Fibroblast of mammary gland (primary cell): ENCODE measurements around the gene KDM3A.

Source experiments
- DNase-seq: peaks from one replicate; pipeline ENCODE4 v3.0.0-alpha.2; 2010; ENCODE audit warnings: low read depth
- H3K4me3 ChIP-seq: 2 replicates; pipeline ENCODE4 v1.5.1; 2011; ENCODE audit warnings: low read depth, mild to moderate bottlenecking, low read length, moderate library complexity; ENCODE audit not compliant: control insufficient read depth
- TF ChIP-seq, protein P1 (sequence below): conservative IDR thresholded peaks from 2 replicates; pipeline ENCODE4 v1.5.1; 2011; ENCODE audit warnings: low read depth, low read length, inconsistent platforms; ENCODE audit not compliant: control insufficient read depth, insufficient read depth

Gene KDM3A, protein sequence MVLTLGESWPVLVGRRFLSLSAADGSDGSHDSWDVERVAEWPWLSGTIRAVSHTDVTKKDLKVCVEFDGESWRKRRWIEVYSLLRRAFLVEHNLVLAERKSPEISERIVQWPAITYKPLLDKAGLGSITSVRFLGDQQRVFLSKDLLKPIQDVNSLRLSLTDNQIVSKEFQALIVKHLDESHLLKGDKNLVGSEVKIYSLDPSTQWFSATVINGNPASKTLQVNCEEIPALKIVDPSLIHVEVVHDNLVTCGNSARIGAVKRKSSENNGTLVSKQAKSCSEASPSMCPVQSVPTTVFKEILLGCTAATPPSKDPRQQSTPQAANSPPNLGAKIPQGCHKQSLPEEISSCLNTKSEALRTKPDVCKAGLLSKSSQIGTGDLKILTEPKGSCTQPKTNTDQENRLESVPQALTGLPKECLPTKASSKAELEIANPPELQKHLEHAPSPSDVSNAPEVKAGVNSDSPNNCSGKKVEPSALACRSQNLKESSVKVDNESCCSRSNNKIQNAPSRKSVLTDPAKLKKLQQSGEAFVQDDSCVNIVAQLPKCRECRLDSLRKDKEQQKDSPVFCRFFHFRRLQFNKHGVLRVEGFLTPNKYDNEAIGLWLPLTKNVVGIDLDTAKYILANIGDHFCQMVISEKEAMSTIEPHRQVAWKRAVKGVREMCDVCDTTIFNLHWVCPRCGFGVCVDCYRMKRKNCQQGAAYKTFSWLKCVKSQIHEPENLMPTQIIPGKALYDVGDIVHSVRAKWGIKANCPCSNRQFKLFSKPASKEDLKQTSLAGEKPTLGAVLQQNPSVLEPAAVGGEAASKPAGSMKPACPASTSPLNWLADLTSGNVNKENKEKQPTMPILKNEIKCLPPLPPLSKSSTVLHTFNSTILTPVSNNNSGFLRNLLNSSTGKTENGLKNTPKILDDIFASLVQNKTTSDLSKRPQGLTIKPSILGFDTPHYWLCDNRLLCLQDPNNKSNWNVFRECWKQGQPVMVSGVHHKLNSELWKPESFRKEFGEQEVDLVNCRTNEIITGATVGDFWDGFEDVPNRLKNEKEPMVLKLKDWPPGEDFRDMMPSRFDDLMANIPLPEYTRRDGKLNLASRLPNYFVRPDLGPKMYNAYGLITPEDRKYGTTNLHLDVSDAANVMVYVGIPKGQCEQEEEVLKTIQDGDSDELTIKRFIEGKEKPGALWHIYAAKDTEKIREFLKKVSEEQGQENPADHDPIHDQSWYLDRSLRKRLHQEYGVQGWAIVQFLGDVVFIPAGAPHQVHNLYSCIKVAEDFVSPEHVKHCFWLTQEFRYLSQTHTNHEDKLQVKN (N-terminal part only)

DNA sequence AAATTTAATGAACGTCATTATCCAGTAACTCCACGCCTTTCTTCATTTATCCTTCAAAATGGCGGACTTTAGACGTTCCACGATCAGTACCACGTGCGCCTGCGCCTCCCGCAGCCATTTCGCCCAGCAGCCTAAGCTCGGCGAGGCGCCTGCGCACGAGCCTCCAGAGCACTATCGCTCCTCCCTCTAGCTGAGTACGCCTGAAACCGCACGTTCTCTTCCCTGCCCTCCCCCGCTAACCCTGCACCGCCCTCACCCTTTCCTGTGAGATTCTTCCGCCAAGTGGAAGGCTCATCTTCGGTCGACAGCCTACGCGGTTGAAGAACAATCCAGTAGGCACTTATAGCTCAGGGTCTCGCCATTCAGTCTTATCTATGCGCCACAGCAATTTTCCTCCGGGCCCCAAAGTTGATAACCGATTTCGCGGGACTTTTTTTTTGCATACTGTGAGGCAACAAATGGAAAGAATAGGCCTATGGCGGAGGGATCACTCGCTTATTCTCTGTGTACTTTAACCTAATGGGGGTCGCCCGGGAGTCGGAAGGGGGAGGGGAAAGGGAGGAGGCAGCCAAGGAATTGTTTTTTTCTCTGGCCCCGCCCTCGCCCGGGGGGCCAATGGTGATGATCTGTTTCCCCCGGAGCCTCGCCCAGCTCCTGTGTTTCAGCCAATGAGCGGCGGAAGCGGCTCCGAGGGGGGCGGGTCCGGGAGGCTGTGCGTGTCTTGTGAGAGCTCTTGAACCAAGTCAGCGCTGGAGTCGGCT is at the start of gene KDM3A:
KDM3A (plus strand) TSS at position 741 of the 761 bp plus-strand sequence. CDS start 677 bp downstream, outside the sequence.
- H3K4me3 ChIP-seq: peak within 1 kb of the TSS; percentile 58
- TF ChIP-seq, protein P1, sequence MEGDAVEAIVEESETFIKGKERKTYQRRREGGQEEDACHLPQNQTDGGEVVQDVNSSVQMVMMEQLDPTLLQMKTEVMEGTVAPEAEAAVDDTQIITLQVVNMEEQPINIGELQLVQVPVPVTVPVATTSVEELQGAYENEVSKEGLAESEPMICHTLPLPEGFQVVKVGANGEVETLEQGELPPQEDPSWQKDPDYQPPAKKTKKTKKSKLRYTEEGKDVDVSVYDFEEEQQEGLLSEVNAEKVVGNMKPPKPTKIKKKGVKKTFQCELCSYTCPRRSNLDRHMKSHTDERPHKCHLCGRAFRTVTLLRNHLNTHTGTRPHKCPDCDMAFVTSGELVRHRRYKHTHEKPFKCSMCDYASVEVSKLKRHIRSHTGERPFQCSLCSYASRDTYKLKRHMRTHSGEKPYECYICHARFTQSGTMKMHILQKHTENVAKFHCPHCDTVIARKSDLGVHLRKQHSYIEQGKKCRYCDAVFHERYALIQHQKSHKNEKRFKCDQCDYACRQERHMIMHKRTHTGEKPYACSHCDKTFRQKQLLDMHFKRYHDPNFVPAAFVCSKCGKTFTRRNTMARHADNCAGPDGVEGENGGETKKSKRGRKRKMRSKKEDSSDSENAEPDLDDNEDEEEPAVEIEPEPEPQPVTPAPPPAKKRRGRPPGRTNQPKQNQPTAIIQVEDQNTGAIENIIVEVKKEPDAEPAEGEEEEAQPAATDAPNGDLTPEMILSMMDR: no peak
- peak; percentile 99 for DNase-seq

DNA sequence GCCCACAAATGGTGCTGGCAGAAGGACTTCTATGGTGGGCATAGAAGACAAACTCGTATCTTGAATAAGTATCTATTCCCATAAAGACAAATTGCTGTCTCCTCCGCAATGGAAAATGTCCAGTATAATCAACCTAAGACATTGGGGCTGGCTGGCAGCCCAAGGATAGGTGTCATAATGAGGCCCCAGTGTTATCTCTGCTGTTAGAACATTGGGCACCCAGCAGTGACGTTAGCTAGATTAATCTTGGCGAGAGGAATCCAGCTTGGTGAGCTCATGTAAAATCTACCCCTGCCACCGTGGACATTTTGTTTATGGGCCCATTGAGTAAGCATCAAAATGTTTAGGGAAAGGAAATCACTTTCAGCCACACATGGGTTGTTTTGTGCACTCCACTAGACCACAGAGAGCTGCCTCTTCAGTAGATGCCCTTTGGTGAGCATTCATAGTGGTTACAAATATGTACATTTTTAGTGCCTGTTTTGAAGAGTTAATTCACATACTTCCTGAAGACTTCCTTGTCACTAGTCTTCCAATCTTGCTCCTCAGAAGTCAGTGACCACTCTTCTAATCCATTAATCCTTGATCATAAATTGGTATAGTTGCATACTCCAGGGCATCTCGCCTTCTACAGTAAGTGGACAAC is 48.2 kb upstream of the KDM3A start:
- no peak overlapping the region for H3K4me3 ChIP-seq
- no peak for DNase-seq
- TF ChIP-seq, protein P1: no peak

DNA sequence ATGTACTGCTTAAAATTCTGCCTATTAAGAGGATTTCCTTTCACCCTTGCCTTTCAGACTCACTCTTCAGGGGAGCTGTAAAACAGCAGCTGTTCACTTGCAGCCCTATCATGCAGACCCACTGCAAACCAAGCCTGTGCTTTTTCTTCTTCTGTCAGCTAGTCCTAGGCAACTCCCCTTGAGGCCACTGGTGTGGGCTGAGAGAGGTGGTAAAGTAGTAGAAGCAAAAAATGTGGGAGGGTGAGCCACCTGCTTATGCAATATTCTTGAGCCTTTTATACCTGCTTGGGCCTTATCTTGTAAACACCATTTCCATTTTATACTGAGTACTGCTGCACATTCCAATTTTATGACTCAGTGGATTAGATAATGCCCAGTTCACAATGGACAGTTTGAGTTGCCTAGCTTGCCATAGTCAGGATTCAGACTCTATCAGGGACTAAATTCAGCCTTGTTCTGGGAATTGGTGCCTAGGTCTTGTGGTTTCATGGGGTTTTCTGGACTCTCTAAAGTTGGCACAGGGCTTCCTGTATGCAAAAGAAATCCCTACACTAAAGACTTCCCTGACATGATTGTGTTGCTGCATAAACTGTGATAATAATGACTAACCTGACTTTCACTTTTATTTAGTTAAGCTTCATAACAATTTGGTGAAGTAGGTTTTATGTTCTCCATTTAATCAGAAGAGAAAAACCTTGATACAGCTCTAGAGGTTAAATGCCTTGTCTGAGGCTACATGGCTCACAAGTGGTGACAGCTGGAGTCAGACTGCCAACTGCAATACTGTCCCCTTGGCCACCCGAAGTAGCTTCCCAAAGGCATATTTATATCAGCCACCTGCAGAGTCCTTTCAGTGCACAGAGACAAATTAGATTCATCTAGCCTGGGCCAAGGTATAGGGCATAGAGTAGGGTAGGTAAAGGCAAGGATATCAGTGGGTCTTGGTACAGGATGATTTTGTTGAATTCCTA is 47.4 kb upstream of the KDM3A start:
- TF ChIP-seq, protein P1: no peak
- H3K4me3 ChIP-seq: no peak overlapping the region
- DNase-seq: peak; percentile 19

DNA sequence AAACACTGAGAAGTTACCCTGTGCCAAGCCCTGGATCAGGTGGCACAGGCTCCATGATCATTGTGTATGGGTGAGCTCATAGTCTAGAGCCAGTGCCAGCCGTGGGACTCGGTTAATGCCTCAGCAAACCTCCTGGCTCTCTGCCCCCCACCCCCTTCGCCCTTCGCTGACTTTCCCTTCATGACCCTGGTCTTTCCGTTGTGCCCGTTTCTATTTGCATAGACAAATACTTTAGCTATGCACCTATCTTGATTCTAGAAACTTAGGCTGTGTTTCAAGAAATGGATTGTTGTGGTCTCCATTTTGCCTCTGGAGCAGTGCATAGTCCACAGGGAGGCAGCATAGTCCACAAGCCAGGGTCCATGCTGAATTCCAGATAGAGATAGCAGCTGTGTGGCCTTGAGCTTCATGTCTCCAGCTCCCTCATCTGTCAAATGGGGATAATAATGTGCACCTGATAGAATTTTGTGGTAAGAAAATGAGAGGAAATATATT is 44.8 kb upstream of the KDM3A start:
- TF ChIP-seq, protein P1: peak; percentile 45

DNA sequence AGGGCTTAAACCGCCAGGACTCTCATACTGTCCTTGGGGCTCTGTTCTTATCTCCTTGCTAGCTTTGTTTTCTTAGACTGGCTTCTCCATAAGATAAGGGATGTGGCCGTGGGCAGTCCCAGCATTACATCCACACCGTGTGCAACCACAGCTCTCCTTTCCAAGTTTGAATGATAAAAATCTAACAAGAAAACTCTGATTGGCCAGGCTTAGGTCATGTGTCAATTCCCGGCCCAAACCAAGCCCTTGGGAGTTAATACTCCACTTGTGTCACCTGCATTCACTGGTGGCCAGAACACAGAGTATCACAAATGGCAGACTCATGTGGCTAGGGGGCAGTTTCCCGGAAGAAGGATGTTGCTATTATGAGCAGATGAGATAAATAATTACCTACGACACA is 43.2 kb upstream of the KDM3A start:
- no peak overlapping the region for H3K4me3 ChIP-seq
- TF ChIP-seq, protein P1: no peak
- DNase-seq: no peak

More for the DNA sequence above, 44.8 kb upstream of the KDM3A start:
- DNase-seq: peak; percentile 35
- no peak overlapping the region for H3K4me3 ChIP-seq
